SH-SY5Y (cell line): ENCODE measurements around the gene SGCE.

Source experiments
- GATA2 ChIP-seq: IDR thresholded peaks from 2 replicates; pipeline ENCODE4 v1.6.1; 2011; ENCODE audit warnings: mild to moderate bottlenecking, low read depth, low read length
- GATA3 ChIP-seq: IDR thresholded peaks from 2 replicates; pipeline ENCODE4 v1.6.1; 2011; ENCODE audit warnings: low read depth, mild to moderate bottlenecking, low read length, moderate library complexity

DNA sequence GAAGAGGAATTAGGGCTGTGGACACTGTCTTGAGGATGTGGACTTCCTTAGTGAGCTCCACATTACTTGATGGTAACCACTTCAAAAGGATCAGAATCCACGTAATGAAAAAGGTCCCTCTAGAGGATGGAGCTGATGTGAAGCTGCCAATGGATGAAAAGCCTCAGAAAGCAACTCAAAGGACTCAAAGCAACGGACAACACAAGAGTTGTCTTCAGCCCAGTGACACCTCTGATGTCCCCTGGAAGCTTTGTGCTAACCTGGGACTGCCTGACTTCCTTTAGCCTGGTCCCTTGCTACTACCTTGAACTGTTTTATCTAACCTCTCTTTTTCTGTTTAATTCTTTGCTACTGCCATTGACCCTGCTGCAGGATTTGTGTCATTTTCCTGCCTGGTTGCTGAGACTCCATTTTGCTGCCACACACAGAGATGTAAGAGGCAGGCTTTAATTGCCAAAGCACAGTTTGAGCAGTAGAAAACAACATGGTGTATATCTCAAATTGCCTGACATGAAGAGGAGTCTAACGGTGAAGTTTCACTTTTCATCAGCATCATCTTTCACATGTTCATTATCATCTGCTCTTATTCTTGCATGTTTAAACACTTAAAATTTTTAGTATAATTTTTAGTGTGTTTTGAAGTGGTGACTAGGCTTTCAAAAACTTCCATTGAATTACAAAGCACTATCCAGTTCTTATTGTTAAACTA lies 11.1 kb upstream of the SGCE start:
- no peak for TF ChIP-seq GATA2
- TF ChIP-seq GATA3: no peak
